ENCODE data around the gene PTGR3.

Gene PTGR3

DNA sequence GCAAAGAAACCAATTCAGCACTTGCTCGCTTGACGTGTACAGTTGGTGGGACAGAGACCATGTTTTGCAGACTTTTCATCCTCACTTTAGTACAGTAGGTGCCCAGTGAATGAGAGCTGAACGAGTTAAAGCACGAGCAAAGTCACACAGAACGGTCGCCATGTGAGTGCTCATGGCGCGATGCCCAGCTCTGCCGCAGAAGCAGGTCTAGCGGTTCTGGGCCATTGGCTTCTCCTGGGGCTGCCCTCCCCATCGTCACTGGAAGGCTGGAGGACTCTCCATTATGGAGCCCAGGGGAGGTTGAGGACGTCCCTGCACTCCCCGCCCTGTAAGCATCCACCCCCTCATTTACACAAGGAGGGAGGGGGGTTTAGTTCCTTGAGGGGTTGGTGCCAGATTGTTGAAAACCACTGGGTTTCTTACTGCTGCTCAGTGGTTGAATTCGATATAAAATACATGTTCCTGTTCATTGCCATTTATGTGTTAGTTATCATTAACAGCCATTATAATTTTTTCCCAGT lies 24.9 kb downstream of the PTGR3 start:
- no peaks in the 10 kb centered on the region for H3K4me1 ChIP-seq (ENCODE audit: control insufficient read depth, insufficient read depth, low read length)
- H3K27ac ChIP-seq (ENCODE audit: extremely low read depth, low read depth, low read length): no peak overlapping the region
- H3K9me3 ChIP-seq (ENCODE audit: control insufficient read depth, insufficient read depth, low read depth, low read length): 0 out of 2 replicates have a peak, but pooled peaks cover 2% of the 10 kb centered on the region
- no peak for TF ChIP-seq ZNF785 (tag by site-specific recombination; IDR thresholded peaks at IDR 0.05)
- TF ChIP-seq ZNF341 (tag by site-specific recombination; IDR thresholded peaks at IDR 0.05; ENCODE audit: low read depth): no peak
- TF ChIP-seq ZNF133 (tag by site-specific recombination; IDR thresholded peaks at IDR 0.05): no peak
- no peak for TF ChIP-seq IKZF3 (tag by site-specific recombination; IDR thresholded peaks at IDR 0.05)
- no peak for TF ChIP-seq ZBTB21 (tag by site-specific recombination; IDR thresholded peaks at IDR 0.05)
- TF ChIP-seq BCL6B (tag by site-specific recombination; IDR thresholded peaks at IDR 0.05): no peak
- no peak overlapping the region for H3K4me3 ChIP-seq (ENCODE audit: low read depth, low read length)
- POLR2A ChIA-PET: no interaction called here
- no peaks in the 10 kb centered on the region for H3K36me3 ChIP-seq (ENCODE audit: control insufficient read depth in 2 of 2, insufficient read depth in 1 of 2, low read length in 2 of 2)
- CTCF ChIA-PET: interaction anchor here (0.6 to 0.9 kb wide), 2 partner anchors 11 to 653 kb away, joined by 3 read pairs; no protein-coding TSS in a partner anchor

GRCh38 chr18:75183524-75183923 lies 25.4 kb downstream of the PTGR3 start:
- Histone ChIP-seq H3K36me3 (ENCODE audit: control insufficient read depth in 2 of 2, insufficient read depth in 1 of 2, low read length in 2 of 2) (no peaks in the 10 kb centered on the region), H3K9me3 (ENCODE audit: control insufficient read depth, insufficient read depth, low read depth, low read length) (0 out of 2 replicates have a peak, but pooled peaks cover 2% of the 10 kb centered on the region), H3K4me1 (ENCODE audit: control insufficient read depth, insufficient read depth, low read length) (no peaks in the 10 kb centered on the region), H3K4me3 (ENCODE audit: low read depth, low read length) (no peak overlapping the region), H3K27ac (ENCODE audit: extremely low read depth, low read depth, low read length) (no peak overlapping the region)
- ChIA-PET CTCF (no interaction called here), POLR2A (no interaction called here)
- TF ChIP-seq SETDB1 (IDR thresholded peaks at IDR 0.05; ENCODE audit: insufficient read length, low read length) (no peak), IKZF3 (tag by site-specific recombination; IDR thresholded peaks at IDR 0.05) (no peak), PRDM6 (tag by site-specific recombination; IDR thresholded peaks at IDR 0.05) (no peak), SALL2 (tag by site-specific recombination; IDR thresholded peaks at IDR 0.05; ENCODE audit: borderline replicate concordance) (no peak)

- no peaks in the 10 kb centered on the region for H3K36me3 ChIP-seq (ENCODE audit: control insufficient read depth in 2 of 2, insufficient read depth in 1 of 2, low read length in 2 of 2)
- 0 out of 2 replicates have a peak, but pooled peaks cover 2% of the 10 kb centered on the region for H3K9me3 ChIP-seq (ENCODE audit: control insufficient read depth, insufficient read depth, low read depth, low read length)
- H3K4me1 ChIP-seq (ENCODE audit: control insufficient read depth, insufficient read depth, low read length): no peaks in the 10 kb centered on the region
- H3K4me3 ChIP-seq (ENCODE audit: low read depth, low read length): no peak overlapping the region
- no peak for TF ChIP-seq ZNF146 (tag by site-specific recombination; IDR thresholded peaks at IDR 0.05)
- TF ChIP-seq ZNF529 (tag by site-specific recombination; IDR thresholded peaks at IDR 0.05; ENCODE audit: insufficient replicate concordance): no peak
- TF ChIP-seq ZSCAN18 (tag by site-specific recombination; IDR thresholded peaks at IDR 0.05): no peak
- TF ChIP-seq FEZF1 (tag by site-specific recombination; IDR thresholded peaks at IDR 0.05): no peak
- no peak for TF ChIP-seq ZNF211 (tag by site-specific recombination; IDR thresholded peaks at IDR 0.05; ENCODE audit: low read depth)
- TF ChIP-seq, protein P1, sequence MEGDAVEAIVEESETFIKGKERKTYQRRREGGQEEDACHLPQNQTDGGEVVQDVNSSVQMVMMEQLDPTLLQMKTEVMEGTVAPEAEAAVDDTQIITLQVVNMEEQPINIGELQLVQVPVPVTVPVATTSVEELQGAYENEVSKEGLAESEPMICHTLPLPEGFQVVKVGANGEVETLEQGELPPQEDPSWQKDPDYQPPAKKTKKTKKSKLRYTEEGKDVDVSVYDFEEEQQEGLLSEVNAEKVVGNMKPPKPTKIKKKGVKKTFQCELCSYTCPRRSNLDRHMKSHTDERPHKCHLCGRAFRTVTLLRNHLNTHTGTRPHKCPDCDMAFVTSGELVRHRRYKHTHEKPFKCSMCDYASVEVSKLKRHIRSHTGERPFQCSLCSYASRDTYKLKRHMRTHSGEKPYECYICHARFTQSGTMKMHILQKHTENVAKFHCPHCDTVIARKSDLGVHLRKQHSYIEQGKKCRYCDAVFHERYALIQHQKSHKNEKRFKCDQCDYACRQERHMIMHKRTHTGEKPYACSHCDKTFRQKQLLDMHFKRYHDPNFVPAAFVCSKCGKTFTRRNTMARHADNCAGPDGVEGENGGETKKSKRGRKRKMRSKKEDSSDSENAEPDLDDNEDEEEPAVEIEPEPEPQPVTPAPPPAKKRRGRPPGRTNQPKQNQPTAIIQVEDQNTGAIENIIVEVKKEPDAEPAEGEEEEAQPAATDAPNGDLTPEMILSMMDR (tag by site-specific recombination; IDR thresholded peaks at IDR 0.05): no peak
- TF ChIP-seq ZNF555 (tag by site-specific recombination; conservative IDR thresholded peaks at IDR 0.05): no peak
- TF ChIP-seq ZNF843 (tag by site-specific recombination; IDR thresholded peaks at IDR 0.05): no peak
- no peak for TF ChIP-seq BCL11A (tag by site-specific recombination; IDR thresholded peaks at IDR 0.05; ENCODE audit: low read depth)
- no peak for TF ChIP-seq ZNF792 (tag by site-specific recombination; IDR thresholded peaks at IDR 0.05)
- CTCF ChIA-PET: no interaction called here
- H3K27ac ChIP-seq (ENCODE audit: extremely low read depth, low read depth, low read length): no peak overlapping the region
- POLR2A ChIA-PET: no interaction called here
These were observed 28.9 kb downstream of the PTGR3 start for GRCh38 chr18:75179819-75180600.
